Thoracic aorta (tissue), 2 donors: ENCODE data around the gene LRRC56. TPM values are rescaled to one million over a fixed set of nuclear protein-coding genes. Genes with fewer than 3 reads are reported as not detected.

ENCODE experiments used
- ATAC-seq: fragments of 150-250 bp; one replicate; pipeline ENCODE4 v1.8.0; 2017; ENCODE audit warnings: low read depth; ENCODE audit not compliant: insufficient number of reproducible peaks, low FRiP score
- DNase-seq: peaks from one replicate; pipeline ENCODE4 v3.0.0-alpha.2; 2020; ENCODE audit warnings: low spot score
- H3K27ac ChIP-seq, 2 donors: fragments of 200-600 bp; sonication (generic); 1 replicate in 1 of 2; 2 replicates in 1 of 2; pipeline ENCODE4 v1.5.1; 2016; ENCODE audit warnings: mild to moderate bottlenecking in 2 of 2, moderate library complexity in 2 of 2
- H3K27me3 ChIP-seq: fragments of 200-600 bp; sonication (generic); replicated peaks from 2 replicates; pipeline ENCODE4 v1.6.0; 2016; ENCODE audit warnings: mild to moderate bottlenecking; ENCODE audit not compliant: insufficient read depth
- H3K36me3 ChIP-seq: fragments of 200-600 bp; sonication (generic); one replicate; pipeline ENCODE4 v1.5.1; 2016
- H3K4me1 ChIP-seq, 2 donors: fragments of 200-600 bp; sonication (generic); 1 replicate in 1 of 2; 2 replicates in 1 of 2; pipeline versions ENCODE4 v1.5.1 to v1.6.0; 2016; ENCODE audit warnings: low read depth in 2 of 2, mild to moderate bottlenecking in 1 of 2; ENCODE audit not compliant: control insufficient read depth in 1 of 2
- H3K4me3 ChIP-seq: fragments of 200-600 bp; sonication (generic); 2 replicates; pipeline ENCODE4 v1.5.1; 2016; ENCODE audit warnings: mild to moderate bottlenecking
- H3K9me3 ChIP-seq: fragments of 200-600 bp; sonication (generic); 2 replicates; pipeline ENCODE4 v1.5.1; 2016
- total RNA-seq, 2 donors: library from RNA; depleted of rRNA; stranded (reverse); fragments of >200 nt; gene quantifications; one replicate each; pipeline versions ENCODE4 v1.1.0 to v1.2.3, GENCODE V29; 2016
- TF ChIP-seq, protein P1 (sequence below): fragments of 200-600 bp; sonication (generic); IDR thresholded peaks from one replicate; pipeline ENCODE4 v1.5.1; 2019; ENCODE audit warnings: antibody characterized with exemption

The LRRC56 gene
- total RNA-seq, 2 donors from 2014 or later: 0.41 TPM; not detected in 1

- ATAC-seq (no peak), DNase-seq (no peak)
- Histone ChIP-seq H3K9me3 (no peaks in the 10 kb centered on the region), H3K4me1 (no peaks in the 10 kb centered on the region), H3K27ac (no peak overlapping the region), H3K4me3 (no peak overlapping the region), H3K36me3 (peaks cover 73% of the 10 kb centered on the region), H3K27me3 (no peaks in the 10 kb centered on the region)
- TF ChIP-seq, protein P1, sequence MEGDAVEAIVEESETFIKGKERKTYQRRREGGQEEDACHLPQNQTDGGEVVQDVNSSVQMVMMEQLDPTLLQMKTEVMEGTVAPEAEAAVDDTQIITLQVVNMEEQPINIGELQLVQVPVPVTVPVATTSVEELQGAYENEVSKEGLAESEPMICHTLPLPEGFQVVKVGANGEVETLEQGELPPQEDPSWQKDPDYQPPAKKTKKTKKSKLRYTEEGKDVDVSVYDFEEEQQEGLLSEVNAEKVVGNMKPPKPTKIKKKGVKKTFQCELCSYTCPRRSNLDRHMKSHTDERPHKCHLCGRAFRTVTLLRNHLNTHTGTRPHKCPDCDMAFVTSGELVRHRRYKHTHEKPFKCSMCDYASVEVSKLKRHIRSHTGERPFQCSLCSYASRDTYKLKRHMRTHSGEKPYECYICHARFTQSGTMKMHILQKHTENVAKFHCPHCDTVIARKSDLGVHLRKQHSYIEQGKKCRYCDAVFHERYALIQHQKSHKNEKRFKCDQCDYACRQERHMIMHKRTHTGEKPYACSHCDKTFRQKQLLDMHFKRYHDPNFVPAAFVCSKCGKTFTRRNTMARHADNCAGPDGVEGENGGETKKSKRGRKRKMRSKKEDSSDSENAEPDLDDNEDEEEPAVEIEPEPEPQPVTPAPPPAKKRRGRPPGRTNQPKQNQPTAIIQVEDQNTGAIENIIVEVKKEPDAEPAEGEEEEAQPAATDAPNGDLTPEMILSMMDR: no peak
These were observed 59.0 kb downstream of the LRRC56 start for GRCh38 chr11:596374-596773.

GRCh38 chr11:597166-597725, 59.9 kb downstream of the LRRC56 start:
- H3K27me3 ChIP-seq: no peaks in the 10 kb centered on the region
- H3K27ac ChIP-seq: no peak overlapping the region
- H3K36me3 ChIP-seq: peaks cover 76% of the 10 kb centered on the region
- DNase-seq: no peak
- H3K4me3 ChIP-seq: no peak overlapping the region
- ATAC-seq: no peak
- H3K4me1 ChIP-seq: no peaks in the 10 kb centered on the region
- TF ChIP-seq, protein P1: no peak
- H3K9me3 ChIP-seq: no peaks in the 10 kb centered on the region

DNA sequence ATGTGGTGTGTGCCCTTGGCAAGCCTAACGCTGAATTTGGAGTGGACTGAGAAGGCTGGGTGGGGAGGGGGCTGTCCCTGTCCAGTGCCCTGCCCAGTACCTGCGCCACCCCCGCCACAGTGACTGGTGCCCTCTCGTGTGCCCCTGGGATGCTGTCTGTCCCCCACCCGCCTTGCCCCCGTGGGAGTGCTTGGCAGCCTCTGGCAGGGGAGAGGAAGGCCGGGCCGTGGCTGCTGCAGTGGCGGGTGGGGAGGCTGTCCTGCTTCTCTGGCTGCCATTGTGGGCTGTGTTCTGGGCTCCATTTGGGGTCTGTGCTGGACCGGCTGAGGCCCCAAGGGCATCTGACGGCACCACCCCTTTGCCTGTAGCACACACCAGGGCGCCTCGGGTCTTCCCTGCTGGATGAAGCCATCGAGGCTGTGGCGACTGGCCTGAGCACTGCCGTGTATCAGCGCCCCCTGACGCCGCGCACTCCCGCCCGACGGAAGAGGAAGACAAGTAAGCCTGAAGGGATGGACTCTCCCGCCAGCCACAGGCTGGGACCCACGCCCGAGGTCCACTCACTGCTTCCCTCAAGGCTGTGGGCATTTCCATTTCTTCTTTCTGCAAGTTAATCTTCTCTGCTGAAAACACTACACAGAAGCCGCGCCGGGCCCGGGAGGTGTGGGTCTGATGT, 60.8 kb downstream of the LRRC56 start:
- ATAC-seq (no peak), DNase-seq (no peak)
- TF ChIP-seq, protein P1: no peak
- Histone ChIP-seq H3K27ac (no peak overlapping the region), H3K36me3 (peaks cover 70% of the 10 kb centered on the region), H3K4me1 (no peaks in the 10 kb centered on the region), H3K27me3 (no peaks in the 10 kb centered on the region), H3K4me3 (no peak overlapping the region), H3K9me3 (no peaks in the 10 kb centered on the region)

GRCh38 chr11:601573-602245, 64.4 kb downstream of the LRRC56 start:
- Histone ChIP-seq H3K27me3 (no peaks in the 10 kb centered on the region), H3K4me3 (no peak overlapping the region), H3K36me3 (peaks cover 74% of the 10 kb centered on the region), H3K4me1 (no peaks in the 10 kb centered on the region), H3K9me3 (no peaks in the 10 kb centered on the region), H3K27ac (no peak overlapping the region)
- no peak for DNase-seq
- TF ChIP-seq, protein P1: no peak
- no peak for ATAC-seq

GRCh38 chr11:603154-603553, 65.8 kb downstream of the LRRC56 start:
- H3K27me3 ChIP-seq: no peaks in the 10 kb centered on the region
- no peak overlapping the region for H3K27ac ChIP-seq
- H3K9me3 ChIP-seq: no peaks in the 10 kb centered on the region
- TF ChIP-seq, protein P1: no peak
- DNase-seq (no peak), ATAC-seq (no peak)
- no peak overlapping the region for H3K4me3 ChIP-seq
- H3K4me1 ChIP-seq: no peaks in the 10 kb centered on the region
- peaks cover 76% of the 10 kb centered on the region for H3K36me3 ChIP-seq
